OCI-M2 (cell line): ENCODE results near the gene CALN1.

Experiments used
- DNase-seq: peaks from one replicate; lab custom pipeline; 2025; ENCODE audit not compliant: unreplicated experiment; lab: John Stamatoyannopoulos, UW

Gene CALN1

GRCh38 chr7:72272479-72272878 lies 139.7 kb downstream of the CALN1 start:
- DNase-seq, result no peak

GRCh38 chr7:72268796-72269195 lies 143.3 kb downstream of the CALN1 start:
- no peak for DNase-seq

- DNase-seq, result no peak
Measured at GRCh38 chr7:72268090-72268489, 144.0 kb downstream of the CALN1 start.

GRCh38 chr7:72267291-72267800 lies 144.8 kb downstream of the CALN1 start:
- no peak for DNase-seq

GRCh38 chr7:72266771-72267170 lies 145.4 kb downstream of the CALN1 start:
- no peak for DNase-seq

- no peak for DNase-seq
Measured at GRCh38 chr7:72265071-72265904, 146.8 kb downstream of the CALN1 start.

- no peak for DNase-seq
Measured at GRCh38 chr7:72260406-72260805, 151.7 kb downstream of the CALN1 start.

- DNase-seq, result no peak
Measured at GRCh38 chr7:72258074-72258473, 154.1 kb downstream of the CALN1 start.

GRCh38 chr7:72254455-72254854 lies 157.7 kb downstream of the CALN1 start:
- DNase-seq, result no peak

- no peak for DNase-seq
Measured at GRCh38 chr7:72249106-72249505, 163.0 kb downstream of the CALN1 start.

GRCh38 chr7:72244826-72245398 lies 167.2 kb downstream of the CALN1 start:
- no peak for DNase-seq

- DNase-seq, result no peak
Measured at GRCh38 chr7:72243329-72243728, 168.8 kb downstream of the CALN1 start.

GRCh38 chr7:72235351-72235750 lies 176.8 kb downstream of the CALN1 start:
- no peak for DNase-seq

- no peak for DNase-seq
Measured at GRCh38 chr7:72234086-72234485, 178.1 kb downstream of the CALN1 start.

GRCh38 chr7:72230281-72230680 lies 181.9 kb downstream of the CALN1 start:
- DNase-seq, result no peak

- DNase-seq, result no peak
Measured at GRCh38 chr7:72223351-72223750, 188.8 kb downstream of the CALN1 start.

- no peak for DNase-seq
Measured at GRCh38 chr7:72222136-72222535, 190.0 kb downstream of the CALN1 start.

- no peak for DNase-seq
Measured at GRCh38 chr7:72219500-72219899, 192.6 kb downstream of the CALN1 start.

- DNase-seq, result no peak
Measured at GRCh38 chr7:72217151-72217550, 195.0 kb downstream of the CALN1 start.

GRCh38 chr7:72213769-72214168 lies 198.4 kb downstream of the CALN1 start:
- no peak for DNase-seq

GRCh38 chr7:72213081-72213480 lies 199.1 kb downstream of the CALN1 start:
- DNase-seq, result no peak

GRCh38 chr7:72211175-72211574 lies 201.0 kb downstream of the CALN1 start:
- DNase-seq, result no peak
